Measurements from ENCODE around the gene MRPS16.

- TF ChIP-seq CTCF (IDR thresholded peaks at IDR 0.05; ENCODE audit: insufficient read depth, low read depth, low read length), result no peak
- TF ChIP-seq EZH2 (IDR thresholded peaks at IDR 0.05; ENCODE audit: insufficient read depth, low read length), result no peak
These were observed 9.8 kb upstream of the MRPS16 start for GRCh38 chr10:73262105-73262730.
